HepG2 (cell line): Measurements from ENCODE around the gene AP1G1. TPM values are rescaled to one million over a fixed set of nuclear protein-coding genes. Genes with fewer than 3 reads are reported as not detected.

ENCODE experiments used
- ATAC-seq: fragments of 200-7000 bp; cut with Tn5 transposase; 3 replicates; pipeline ENCODE4 v1.9.1; 2020; ENCODE audit warnings: mild to moderate bottlenecking, moderate library complexity
- BruUV-seq: library from RNA; stranded (reverse); fragments of 400-500 nt; replicated peaks from 2 replicates; lab custom pipeline; 2021; lab: Mats Ljungman, UMichigan
- CTCF ChIA-PET: fragments of 300-600 bp; formaldehyde crosslinking; extraction: SDS; loops from one replicate; lab custom pipeline; 2021; ENCODE audit warnings: low total read pairs, inconsistent platforms, low intra/inter-chr PET ratio; lab: Yijun Ruan, JAX
- POLR2A ChIA-PET: fragments of 350-600 bp; sonication (Branson Sonifier 250); formaldehyde crosslinking; loops from one replicate; lab custom pipeline; 2020; ENCODE audit warnings: antibody characterized with exemption, inconsistent platforms; lab: Yijun Ruan, JAX
- DNase-seq: peaks from one replicate; pipeline ENCODE4 v3.0.0-alpha.2; 2015; ENCODE audit warnings: low spot score
- FAIRE-seq: peaks from 3 replicates; lab custom pipeline; 2011; peaks lifted over from hg19 to GRCh38; lab: Jason Lieb, UNC
- H2AFZ ChIP-seq: one replicate; pipeline ENCODE4 v1.6.1; 2011; ENCODE audit warnings: low read length, inconsistent platforms
- H3K27ac ChIP-seq: fragments of 300-600 bp; 3 replicates; pipeline ENCODE4 v1.8.0; 2011; ENCODE audit warnings: mixed run types, mild to moderate bottlenecking, mixed read lengths, low read length, inconsistent platforms; ENCODE audit not compliant: insufficient read depth; ENCODE audit errors: extremely low read length
- H3K27me3 ChIP-seq, 2 experiments: fragments of 200-600 bp in 1 of 2; 2 replicates in 1 of 2; 3 replicates in 1 of 2; pipeline versions ENCODE4 v1.6.0 to v1.8.0; 2011; ENCODE audit warnings: low read length in 2 of 2, mild to moderate bottlenecking in 2 of 2, moderate library complexity in 2 of 2, inconsistent platforms in 1 of 2; ENCODE audit not compliant: insufficient read depth in 2 of 2, control insufficient read depth in 1 of 2
- H3K36me3 ChIP-seq, 2 experiments: fragments of 200-600 bp in 1 of 2; replicated peaks in 1 of 2; 2 replicates in 1 of 2; 3 replicates in 1 of 2; pipeline versions ENCODE4 v1.5.1 to v1.8.0; 2011; ENCODE audit warnings: low read length in 2 of 2, inconsistent platforms in 1 of 2; ENCODE audit not compliant: insufficient read depth in 2 of 2, control insufficient read depth in 1 of 2
- H3K4me1 ChIP-seq: 2 replicates; pipeline ENCODE4 v1.5.1; 2012; ENCODE audit warnings: low read length, inconsistent platforms; ENCODE audit not compliant: insufficient read depth
- H3K4me2 ChIP-seq: 2 replicates; pipeline ENCODE4 v1.6.0; 2011; ENCODE audit warnings: low read depth, low read length, inconsistent platforms
- H3K4me3 ChIP-seq, 3 experiments: fragments of 200-600 bp in 1 of 3; sonication (generic), shearing (Covaris generic) in 1 of 3; replicated peaks in 1 of 3; 2 replicates each; pipeline ENCODE4 v1.5.1; 2011 to 2016; ENCODE audit warnings: low read length in 3 of 3, inconsistent platforms in 2 of 3, low read depth in 2 of 3, mild to moderate bottlenecking in 2 of 3, control low read depth in 1 of 3, mixed read lengths in 1 of 3; ENCODE audit not compliant: insufficient read depth in 1 of 3
- H3K79me2 ChIP-seq: one replicate; pipeline ENCODE4 v1.6.1; 2011; ENCODE audit warnings: low read length, inconsistent platforms; ENCODE audit not compliant: insufficient read depth
- H3K9ac ChIP-seq: 2 replicates; pipeline ENCODE4 v1.6.0; 2011; ENCODE audit warnings: mild to moderate bottlenecking, low read depth, low read length, inconsistent platforms; ENCODE audit not compliant: insufficient read depth
- H3K9me3 ChIP-seq: 2 replicates; pipeline ENCODE4 v1.5.1; 2012; ENCODE audit warnings: mild to moderate bottlenecking, low read length
- H4K20me1 ChIP-seq: 2 replicates; pipeline ENCODE4 v1.6.0; 2011; ENCODE audit warnings: inconsistent platforms, mild to moderate bottlenecking, low read length, moderate library complexity; ENCODE audit not compliant: insufficient read depth
- FOXA1 ChIP-seq, 2 experiments: fragments of 450-650 bp in 1 of 2; sonication (generic) in 1 of 2; formaldehyde crosslinking in 1 of 2; IDR thresholded peaks; 2 replicates each; pipeline versions ENCODE4 v1.4.0 to v1.6.1; 2016 to 2020; ENCODE audit warnings: missing genetic modification reagents in 1 of 2
- MIXL1 ChIP-seq: IDR thresholded peaks from 2 replicates; pipeline ENCODE4 v1.6.1; 2016
- NFATC3 ChIP-seq: sonication (generic); formaldehyde crosslinking; IDR thresholded peaks from 2 replicates; pipeline ENCODE4 v1.5.1; 2020; ENCODE audit warnings: mild to moderate bottlenecking, missing genetic modification reagents
- PRDM10 ChIP-seq: sonication (generic); formaldehyde crosslinking; IDR thresholded peaks from 2 replicates; pipeline ENCODE4 v1.4.0; 2020; ENCODE audit warnings: low read depth, missing genetic modification reagents
- RFXANK ChIP-seq: IDR thresholded peaks from 2 replicates; pipeline ENCODE4 v1.6.1; 2016
- TAF1 ChIP-seq: sonication (generic); formaldehyde crosslinking; IDR thresholded peaks from 2 replicates; pipeline ENCODE4 v1.4.0; 2020; ENCODE audit warnings: missing genetic modification reagents
- ZFP91 ChIP-seq: sonication (generic); formaldehyde crosslinking; IDR thresholded peaks from 2 replicates; pipeline ENCODE4 v1.9.0; 2022; ENCODE audit warnings: missing genetic modification reagents, mild to moderate bottlenecking, borderline replicate concordance
- ZHX2 ChIP-seq, 2 experiments: sonication (generic) in 1 of 2; formaldehyde crosslinking in 1 of 2; IDR thresholded peaks; 2 replicates each; pipeline versions ENCODE4 v1.6.1 to v1.9.0; 2014 to 2022; ENCODE audit warnings: antibody characterized with exemption in 1 of 2, borderline replicate concordance in 1 of 2, inconsistent platforms in 1 of 2, low read depth in 1 of 2, missing genetic modification reagents in 1 of 2
- ZNF446 ChIP-seq: sonication (generic); formaldehyde crosslinking; IDR thresholded peaks from 2 replicates; pipeline ENCODE4 v1.5.0; 2020; ENCODE audit warnings: mild to moderate bottlenecking, missing genetic modification reagents
- ZNF83 ChIP-seq: sonication (generic); formaldehyde crosslinking; IDR thresholded peaks from 2 replicates; pipeline ENCODE4 v1.4.0; 2020; ENCODE audit warnings: missing genetic modification reagents, mild to moderate bottlenecking, borderline replicate concordance
- WGBS: methylation state at CpG from one replicate; pipeline ENCODE4 v1.1.6; 2017; ENCODE audit warnings: low lambda C conversion rate; 5-methylcytosine and 5-hydroxymethylcytosine counted together
- in situ Hi-C: cut with HindIII; loops from 2 replicates; pipeline ENCODE4 v1.10.0; 2017; ENCODE audit warnings: low pct_unique_long_range_greater_than_20kb; ENCODE audit not compliant: extremely low pct_ligation_motif_present
- intact Hi-C: fragments of 100-400 bp; cut with micrococcal nuclease; formaldehyde crosslinking; loops from one replicate; pipeline ENCODE4 v1.10.0; 2022; ENCODE audit not compliant: unreplicated experiment
- polyA plus RNA-seq, 8 experiments: library from polyadenylated mRNA; depleted of rRNA in 3 of 8; stranded (reverse) in 7 of 8; unstranded in 1 of 8; fragments of >200 nt; fragmentation: Illumina TruSeq in 4 of 8; extraction: Trizol in 4 of 8; gene quantifications; 2 replicates each; pipeline versions ENCODE4 v1.2.1 to v1.2.3, GENCODE V29; 2011 to 2016; ENCODE audit warnings: low read depth in 4 of 8, missing spikeins in 1 of 8, mixed read lengths in 1 of 8; ENCODE audit not compliant: insufficient read depth in 1 of 8
- total RNA-seq, 5 experiments: library from RNA; depleted of rRNA; stranded (reverse); fragments of >200 nt; fragmentation: Illumina TruSeq; extraction: Trizol; gene quantifications; 2 replicates each; pipeline ENCODE4 v1.2.3, GENCODE V29; 2016; ENCODE audit warnings: low read depth in 1 of 5

The AP1G1 gene
- total and polyA plus RNA-seq, 2 of the 13 experiments (the other 11 are each of a cell fraction or from before 2014, with no cell fraction given) = 62.2 to 66.2 TPM

- in situ Hi-C loops = no loop called here
- Histone ChIP-seq H2AFZ (no peak within 1 kb of the TSS), H3K9ac (peak within 1 kb of the TSS; percentile 92), H3K4me2 (peak within 1 kb of the TSS; percentile 91), H3K36me3 (peaks cover 18% of the 10 kb centered on the region in 2 experiments), H3K79me2 (peaks cover 22% of the 10 kb centered on the region), H3K27ac (peak within 1 kb of the TSS; percentile 65), H3K27me3 (no peaks in the 10 kb centered on the region; a peak in 1 of 5 replicates), H4K20me1 (0 out of 2 replicates have a peak, but pooled peaks cover 4% of the 10 kb centered on the region), H3K4me1 (peaks cover 30% of the 10 kb centered on the region), H3K4me3 (peak within 1 kb of the TSS; percentile 78 to 99 (median 97)), H3K9me3 (no peaks in the 10 kb centered on the region)
- under 1% methylated on average over 29 of the region's 62 CpGs for WGBS
- peak; percentile 65 for FAIRE-seq
- ChIA-PET CTCF (no interaction called here), POLR2A (interaction anchor here (1.4 kb wide), 2 partner anchors 37 kb away, joined by 5 to 7 read pairs; partner anchors contain the start of gene AP1G1)
- ATAC-seq = peak; percentile 93
- DNase-seq = peak; percentile 89
- TSS peak; percentile 75 for BruUV-seq
- intact Hi-C loops = loop anchor here (5.0 kb wide), 1 partner anchor 39 kb away; the partner anchor contains the start of gene AP1G1
- peak; percentile 79; the same call in 1 of the 2 replicates for TF ChIP-seq MIXL1
- peak; percentile 57; the same call in 1 of the 2 replicates for TF ChIP-seq PRDM10 (CRISPR knock-in tag)
- TF ChIP-seq ZNF83 (CRISPR knock-in tag) = peak; percentile 59; the same call in 1 of the 2 replicates
- peak; percentile 77 for TF ChIP-seq RFXANK (CRISPR knock-in tag)
- no peak for TF ChIP-seq NFATC3 (CRISPR knock-in tag)
- peak; percentile 44 for TF ChIP-seq ZNF446
- no peak for TF ChIP-seq FOXA1 (IDR thresholded peaks at IDR 0.05)
- TF ChIP-seq FOXA1 (CRISPR knock-in tag; IDR thresholded peaks at IDR 0.05) = peak; percentile 39; the same call in 1 of the 2 replicates
- peak; percentile 68 for TF ChIP-seq TAF1 (CRISPR knock-in tag)
- peak; percentile 96 for TF ChIP-seq ZHX2 (IDR thresholded peaks at IDR 0.05; ENCODE audit: low read depth)
- TF ChIP-seq ZHX2 (CRISPR knock-in tag; IDR thresholded peaks at IDR 0.05; ENCODE audit: borderline replicate concordance) = peak; percentile 35
- peak; percentile 83 for TF ChIP-seq ZFP91
Measured at GRCh38 chr16:71845639-71846430, 37.2 kb upstream of the AP1G1 start, which contains the start of gene ATXN1L. Gene ATXN1L (plus strand): TSS chr16:71845976. CDS start chr16:71849741, 3,765 bp downstream.
